GM19025 (cell line): ENCODE data around the gene BTBD9.

Experiments used
- ATAC-seq: cut with Tn5 transposase; IDR thresholded peaks from one replicate; pipeline ENCODE4 v1.9.1; 2021; ENCODE audit warnings: mild to moderate bottlenecking, low read depth, moderate library complexity; ENCODE audit not compliant: unreplicated experiment

BTBD9 gene

DNA sequence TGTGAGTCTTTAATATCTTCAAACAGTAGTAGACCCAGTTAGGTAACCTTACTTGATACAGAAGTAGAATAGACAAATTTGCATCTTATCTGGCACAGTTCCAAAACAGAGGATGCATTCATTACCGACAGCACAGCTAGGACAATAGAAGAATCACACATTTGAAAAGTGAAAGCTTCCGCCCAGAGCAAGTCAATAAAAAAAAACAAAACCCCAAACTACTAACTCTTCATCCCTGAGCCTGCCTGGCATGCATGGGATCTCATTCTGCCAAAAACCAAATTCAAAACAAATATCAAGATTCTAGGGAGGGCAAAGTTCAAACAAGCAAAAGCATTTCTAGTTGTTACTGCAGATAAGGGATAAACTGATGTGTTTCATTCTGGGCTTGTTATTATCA, 235.4 kb downstream of the BTBD9 start:
- ATAC-seq: no peak

DNA sequence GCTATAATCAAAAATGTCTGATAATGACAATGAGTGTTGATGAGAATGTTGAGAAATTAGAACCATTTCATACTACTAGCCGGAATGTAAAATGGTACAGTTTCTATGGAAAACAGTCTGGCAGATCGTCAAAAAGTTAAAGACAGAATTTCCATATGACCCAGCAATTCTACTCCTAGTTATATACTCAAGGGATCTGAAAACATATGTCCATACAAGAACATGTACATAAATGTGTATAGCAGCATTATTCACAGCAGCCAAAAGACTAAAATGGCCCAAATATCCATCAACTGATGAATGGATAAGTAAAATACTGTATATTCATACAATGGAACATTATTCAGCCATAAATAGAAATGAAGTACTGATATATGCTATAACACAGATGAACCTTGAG, 236.2 kb downstream of the BTBD9 start:
- no peak for ATAC-seq

GRCh38 chr6:38400764-38401163, 239.0 kb downstream of the BTBD9 start:
- ATAC-seq: no peak

GRCh38 chr6:38400101-38400500, 239.6 kb downstream of the BTBD9 start:
- no peak for ATAC-seq

- ATAC-seq: no peak
These were observed 243.5 kb downstream of the BTBD9 start for GRCh38 chr6:38396209-38396608.

DNA sequence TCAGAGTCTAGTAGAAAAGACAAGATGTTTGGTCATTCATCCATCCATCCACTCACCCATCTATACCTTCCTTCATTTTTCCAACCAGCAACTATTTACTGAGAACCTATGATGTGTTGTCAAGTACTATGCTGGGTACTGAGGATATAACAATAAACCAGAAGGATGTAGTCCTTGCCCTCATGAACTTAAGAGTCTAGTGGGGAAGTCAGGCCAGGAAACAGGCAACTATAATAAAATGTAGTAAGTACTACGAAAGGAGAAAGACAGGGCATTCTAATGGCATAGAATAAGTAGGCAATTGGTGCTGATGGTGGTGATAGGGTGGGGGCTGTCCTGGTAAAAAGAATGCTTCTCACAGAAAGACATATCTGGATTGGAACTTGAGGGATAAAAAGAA, 245.7 kb downstream of the BTBD9 start:
- ATAC-seq: no peak

DNA sequence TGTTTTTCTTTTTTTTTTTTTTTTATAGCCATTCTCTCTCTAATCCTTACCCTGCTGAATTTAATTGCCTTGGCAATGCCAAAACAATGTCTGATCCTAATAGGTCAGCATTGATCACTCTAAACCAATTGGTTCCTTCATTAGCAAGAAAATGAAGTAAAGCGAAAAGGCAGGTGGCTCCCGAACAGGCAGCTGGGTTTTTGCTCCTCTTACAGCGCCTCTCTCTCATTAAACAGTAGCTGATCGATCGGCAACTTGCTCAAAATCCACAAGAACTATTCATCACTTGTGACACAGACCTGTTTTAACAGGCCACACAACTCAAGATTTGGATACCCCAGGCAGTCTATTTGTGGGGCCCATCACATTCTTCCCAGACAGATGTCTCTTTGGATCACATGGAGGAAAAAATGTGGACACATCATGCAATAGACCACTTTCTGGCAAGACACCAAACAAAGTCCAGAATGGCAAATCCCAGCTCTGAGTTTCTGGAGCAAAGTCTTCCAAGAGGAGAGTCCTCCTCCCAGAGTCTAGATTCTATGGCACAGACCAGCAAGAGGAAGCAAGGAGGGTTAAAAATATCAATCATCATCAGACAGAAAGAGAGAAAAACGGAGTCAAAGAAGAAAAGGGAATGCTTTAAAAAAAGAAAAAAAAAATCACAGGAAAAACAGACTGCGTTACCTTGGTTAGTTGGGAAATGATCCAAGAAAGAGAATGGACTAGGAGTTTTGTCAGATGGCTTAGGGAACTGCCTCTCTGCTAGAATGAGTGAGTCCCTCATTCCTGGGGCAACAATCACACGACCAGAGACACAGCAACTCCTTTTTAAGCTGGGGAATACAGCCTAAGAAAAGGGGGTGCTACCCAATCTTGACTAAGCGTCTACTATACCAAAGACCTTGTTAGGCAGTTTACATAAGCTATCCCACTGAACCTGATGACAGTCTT, 247.8 kb downstream of the BTBD9 start:
- no peak for ATAC-seq

- ATAC-seq: no peak
These were observed 248.5 kb downstream of the BTBD9 start for GRCh38 chr6:38391206-38391605.

GRCh38 chr6:38389875-38390274, 249.9 kb downstream of the BTBD9 start:
- no peak for ATAC-seq

GRCh38 chr6:38387971-38388370, 251.8 kb downstream of the BTBD9 start:
- ATAC-seq: no peak

DNA sequence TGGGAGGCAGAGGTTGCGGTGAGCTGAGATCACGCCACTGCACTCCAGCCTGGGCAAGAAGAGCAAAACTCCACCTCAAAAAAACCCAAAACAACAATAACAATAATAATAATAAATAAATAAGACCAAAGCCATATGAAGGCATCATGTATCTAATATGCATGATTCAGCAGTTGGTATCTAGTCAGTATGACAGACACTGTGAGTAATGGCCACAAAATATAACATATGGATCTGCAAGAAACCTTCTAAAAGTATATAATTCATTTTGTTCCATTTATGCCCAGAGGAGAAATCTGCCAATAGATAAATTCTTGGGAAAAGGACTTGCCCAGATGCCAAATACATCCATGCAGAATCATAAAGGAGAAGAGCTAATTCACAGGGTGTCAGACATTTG, 252.3 kb downstream of the BTBD9 start:
- ATAC-seq: no peak

- no peak for ATAC-seq
These were observed 260.9 kb downstream of the BTBD9 start for GRCh38 chr6:38378801-38379200.

DNA sequence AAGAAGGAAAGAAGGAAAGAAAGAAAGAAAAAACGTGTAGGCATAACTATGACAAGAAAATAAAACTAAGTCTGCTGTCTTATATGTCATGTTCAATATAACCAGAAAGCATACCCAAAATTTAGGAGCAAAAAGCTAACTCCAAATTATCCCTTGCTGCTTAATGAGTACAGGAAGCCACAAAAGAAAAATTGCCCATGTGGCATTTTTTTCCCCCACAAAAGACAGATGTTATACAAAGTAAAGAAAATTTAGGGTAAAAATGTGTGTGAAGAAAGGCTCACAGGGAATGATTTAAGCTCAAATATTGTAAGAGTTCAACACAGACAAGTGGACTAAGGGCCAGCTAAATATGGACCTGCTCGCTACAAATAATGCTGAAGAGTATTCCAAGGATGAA, 263.8 kb downstream of the BTBD9 start:
- ATAC-seq: no peak

DNA sequence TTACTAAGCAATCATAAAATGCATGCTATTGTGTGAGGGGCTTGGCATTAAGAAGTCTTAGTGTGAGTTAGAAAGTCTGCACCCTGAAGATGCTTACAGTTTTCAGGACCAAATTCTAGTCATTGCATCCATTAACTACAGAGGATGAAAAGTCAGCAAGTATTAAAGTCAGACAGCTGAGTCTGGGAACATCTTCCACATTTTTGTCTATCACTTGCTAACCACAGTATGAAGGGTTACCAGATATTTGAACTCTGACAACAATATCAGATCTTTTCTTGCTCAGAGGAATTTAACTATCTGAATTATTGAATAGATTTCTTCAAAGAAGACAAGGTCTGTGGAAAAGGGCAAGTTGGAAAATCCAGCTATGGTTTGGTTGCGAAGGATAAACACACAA, 264.4 kb downstream of the BTBD9 start:
- no peak for ATAC-seq

DNA sequence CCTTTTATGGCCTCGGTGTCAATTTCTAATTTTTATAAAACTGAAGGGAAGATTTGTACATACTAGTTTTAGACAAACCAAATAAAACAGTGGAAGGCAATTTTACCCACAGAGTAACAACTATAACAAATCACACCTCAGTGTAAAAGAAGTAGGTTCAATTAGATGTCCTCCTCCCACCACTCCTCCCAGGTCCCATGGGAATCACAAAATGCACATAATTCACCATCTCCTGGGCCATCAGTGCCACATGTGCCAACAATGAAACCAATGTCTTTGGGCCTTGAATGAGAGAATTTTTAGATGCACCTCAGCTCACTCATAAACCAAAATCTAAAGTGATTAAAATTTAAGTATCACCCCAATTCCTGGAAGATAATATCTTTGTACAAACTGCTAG, 267.8 kb downstream of the BTBD9 start:
- ATAC-seq: no peak

DNA sequence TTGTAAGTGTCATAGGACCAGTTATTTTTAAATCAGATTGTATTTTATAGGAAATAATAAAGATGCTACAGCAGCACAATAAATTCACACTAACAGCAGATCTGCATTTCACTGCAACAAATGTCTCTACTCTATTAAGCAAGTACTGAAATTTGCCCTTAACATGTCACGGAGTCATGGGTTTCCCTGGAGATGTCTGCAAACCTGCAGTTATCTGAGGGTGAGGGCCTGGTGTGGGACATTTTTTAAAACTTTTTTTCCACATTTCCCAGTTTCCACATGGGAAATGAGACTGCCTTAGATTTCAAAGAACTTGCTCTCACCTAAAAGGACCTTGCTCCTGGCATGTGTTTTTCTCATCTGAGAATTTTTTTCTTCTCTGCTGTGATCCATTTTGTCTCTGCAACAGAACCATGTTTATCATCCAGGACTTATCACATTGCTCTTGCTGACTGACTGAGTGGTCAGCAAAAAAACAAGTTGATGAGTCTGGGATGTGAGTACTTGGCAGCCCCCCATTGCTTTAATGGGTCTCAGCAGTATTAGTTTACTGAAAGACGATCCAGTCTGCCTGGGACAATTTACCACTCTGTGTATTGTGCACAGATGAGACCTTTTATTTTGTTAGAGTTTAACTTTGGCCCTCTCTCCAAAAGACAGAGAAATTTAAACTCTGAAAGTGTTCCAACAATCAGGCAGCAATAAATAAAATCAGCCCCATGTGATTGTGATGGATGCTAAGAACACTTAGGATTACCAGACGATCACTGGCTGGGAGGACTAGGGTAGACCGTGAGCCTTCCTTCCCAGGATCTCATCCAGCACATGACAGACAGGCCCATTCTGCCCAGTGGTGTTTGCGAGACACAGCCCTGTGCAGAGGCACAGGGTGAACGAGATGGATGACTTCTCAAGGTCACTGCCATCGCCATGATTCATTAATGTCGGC, 268.8 kb downstream of the BTBD9 start:
- no peak for ATAC-seq

- ATAC-seq: no peak
These were observed 272.5 kb downstream of the BTBD9 start for GRCh38 chr6:38367231-38367630.

GRCh38 chr6:38366234-38366633, 273.5 kb downstream of the BTBD9 start:
- ATAC-seq: no peak

GRCh38 chr6:38364775-38365174, 275.0 kb downstream of the BTBD9 start:
- ATAC-seq: no peak

DNA sequence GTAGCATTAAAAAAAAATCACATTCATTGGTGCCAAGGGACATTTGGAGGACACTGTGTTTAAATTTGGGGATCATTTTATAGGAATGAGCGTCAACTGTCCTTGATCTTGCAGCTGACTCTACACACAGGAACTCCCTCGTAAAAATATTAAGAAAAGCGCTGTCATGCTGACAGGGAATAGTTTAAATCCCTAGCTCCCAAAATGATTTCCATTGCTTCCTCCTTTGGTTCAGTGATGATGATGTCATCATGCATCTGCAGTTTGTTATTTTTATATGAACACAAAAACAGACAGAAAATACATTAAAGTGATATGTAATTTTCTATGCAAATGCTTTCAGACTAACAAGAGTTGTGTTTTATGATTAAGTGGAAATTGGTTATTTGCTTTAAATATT, 275.6 kb downstream of the BTBD9 start:
- ATAC-seq: no peak

DNA sequence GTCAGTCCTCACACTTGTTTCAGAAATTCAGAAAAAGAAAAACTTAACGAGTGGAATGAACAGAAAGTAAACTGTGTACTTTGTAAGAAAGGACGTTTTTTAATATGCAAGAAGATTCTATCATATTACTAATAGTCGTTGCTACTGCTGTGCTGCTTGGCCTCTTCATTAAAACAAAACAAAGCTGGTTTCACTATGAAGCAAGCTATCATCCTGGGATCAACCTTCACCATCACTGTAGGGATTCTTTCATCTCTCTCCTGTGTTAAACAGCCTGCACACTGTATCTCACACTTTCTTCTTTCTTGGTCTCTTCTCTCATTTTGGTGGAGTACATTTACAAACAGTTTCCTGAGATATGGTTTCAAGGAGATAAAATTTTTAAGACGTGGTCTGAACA, 284.2 kb downstream of the BTBD9 start:
- no peak for ATAC-seq
